Type B pancreatic cell (in vitro differentiated cells): Measurements from ENCODE around the gene LAMC3. TPM values are rescaled to one million over a fixed set of nuclear protein-coding genes. Genes with fewer than 3 reads are reported as not detected.
"Not testable (repeated sequence)": the region's sequence is repeated elsewhere in the genome, so short reads cannot be mapped to it uniquely, and the experiment has no call there.

Experiments used
- DNase-seq: peaks from one replicate; pipeline ENCODE4 v3.0.0; 2021; ENCODE audit warnings: mixed read lengths; ENCODE audit not compliant: unreplicated experiment; ENCODE audit errors: extremely low spot score
- H3K27ac Mint-ChIP-seq: 2 replicates; pipeline ENCODE4 v1.8.0; 2021; ENCODE audit warnings: mild to moderate bottlenecking, mixed read lengths
- H3K27me3 Mint-ChIP-seq: 2 replicates; pipeline ENCODE4 v1.8.0; 2021; ENCODE audit warnings: mixed read lengths
- H3K36me3 Mint-ChIP-seq: 2 replicates; pipeline ENCODE4 v1.8.0; 2021; ENCODE audit warnings: mixed read lengths
- H3K4me1 Mint-ChIP-seq: one replicate; pipeline ENCODE4 v1.8.0; 2021; ENCODE audit warnings: mixed read lengths; ENCODE audit not compliant: unreplicated experiment
- H3K4me3 Mint-ChIP-seq: 2 replicates; pipeline ENCODE4 v1.8.0; 2021; ENCODE audit warnings: mild to moderate bottlenecking, mixed read lengths
- H3K9me3 Mint-ChIP-seq: 2 replicates; pipeline ENCODE4 v1.8.0; 2021; ENCODE audit warnings: mixed read lengths
- CTCF ChIP-seq: fragments of 200-600 bp; sonication (generic); conservative IDR thresholded peaks from 2 replicates; pipeline ENCODE4 v1.5.0; 2021; ENCODE audit warnings: antibody characterized with exemption, mild to moderate bottlenecking
- total RNA-seq: library from RNA; stranded (reverse); gene quantifications from 2 replicates; pipeline ENCODE4 v1.2.1, GENCODE V29; 2021; ENCODE audit warnings: low replicate concordance

LAMC3 gene
- total RNA-seq, 1 donor from 2014 or later = 7.2 TPM

GRCh38 chr9:130996676-130997394, 12.1 kb upstream of the LAMC3 start:
- Mint-ChIP-seq H3K4me1 (peaks cover 5% of the 10 kb centered on the region), H3K36me3 (no peaks in the 10 kb centered on the region), H3K27ac (no peak overlapping the region), H3K4me3 (no peak overlapping the region), H3K9me3 (no peaks in the 10 kb centered on the region), H3K27me3 (peaks cover 31% of the 10 kb centered on the region)
- TF ChIP-seq CTCF = no peak
- DNase-seq = no peak

GRCh38 chr9:130997395-130997684, 11.6 kb upstream of the LAMC3 start:
- Mint-ChIP-seq H3K4me3 (no peak overlapping the region), H3K27me3 (peaks cover 29% of the 10 kb centered on the region), H3K4me1 (peaks cover 3% of the 10 kb centered on the region), H3K27ac (no peak overlapping the region), H3K9me3 (no peaks in the 10 kb centered on the region), H3K36me3 (no peaks in the 10 kb centered on the region)
- no peak for TF ChIP-seq CTCF
- DNase-seq = no peak

- Mint-ChIP-seq H3K4me3 (no peak overlapping the region), H3K27me3 (peaks cover 30% of the 10 kb centered on the region), H3K9me3 (no peaks in the 10 kb centered on the region), H3K36me3 (no peaks in the 10 kb centered on the region), H3K4me1 (no peaks in the 10 kb centered on the region), H3K27ac (no peak overlapping the region)
- peak; percentile 85 for DNase-seq
- peak; percentile 95 for TF ChIP-seq CTCF
Observed at GRCh38 chr9:130997925-130998596, 10.9 kb upstream of the LAMC3 start.

GRCh38 chr9:130998597-130999244, 10.3 kb upstream of the LAMC3 start:
- no peak overlapping the region for H3K4me3 Mint-ChIP-seq
- peak overlapping the region; percentile 23 for H3K27ac Mint-ChIP-seq

DNA sequence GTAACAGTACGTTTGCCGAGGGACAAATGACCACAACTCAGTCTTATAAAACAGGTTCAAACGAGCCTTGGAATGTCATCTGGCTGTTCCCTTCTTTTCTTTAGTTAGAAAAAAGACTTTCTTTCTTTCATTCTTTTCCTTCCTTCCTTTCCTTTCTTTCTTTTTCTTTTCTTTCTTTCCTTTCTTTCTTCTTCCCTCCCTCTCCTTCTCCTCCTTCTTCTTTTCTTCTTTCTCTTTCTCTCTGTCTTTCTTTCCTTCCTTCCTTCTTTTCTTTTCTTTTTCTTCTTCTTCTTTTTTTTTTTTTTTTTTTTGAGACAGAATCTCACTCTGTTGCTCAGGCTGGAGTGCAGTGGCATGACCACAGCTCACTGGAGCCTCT, 9.7 kb upstream of the LAMC3 start:
- no peak for TF ChIP-seq CTCF
- H3K4me1 Mint-ChIP-seq = no peaks in the 10 kb centered on the region
- DNase-seq = no peak
- peak overlapping the region; percentile 23 for H3K27ac Mint-ChIP-seq
- H3K36me3 Mint-ChIP-seq = no peaks in the 10 kb centered on the region
- H3K27me3 Mint-ChIP-seq = peaks cover 28% of the 10 kb centered on the region
- H3K4me3 Mint-ChIP-seq = no peak overlapping the region
- no peaks in the 10 kb centered on the region for H3K9me3 Mint-ChIP-seq

More at GRCh38 chr9:130998597-130999244, 10.3 kb upstream of the LAMC3 start:
- Mint-ChIP-seq H3K9me3 (no peaks in the 10 kb centered on the region), H3K27me3 (peaks cover 30% of the 10 kb centered on the region), H3K4me1 (no peaks in the 10 kb centered on the region), H3K36me3 (no peaks in the 10 kb centered on the region)
- TF ChIP-seq CTCF = no peak
- DNase-seq = no peak

GRCh38 chr9:131000526-131000925, 8.4 kb upstream of the LAMC3 start:
- not testable (repeated sequence) for H3K4me1 Mint-ChIP-seq, DNase-seq, H3K36me3 Mint-ChIP-seq, H3K4me3 Mint-ChIP-seq, H3K9me3 Mint-ChIP-seq, H3K27ac Mint-ChIP-seq
- peaks cover 29% of the 10 kb centered on the region for H3K27me3 Mint-ChIP-seq
